Measurements from ENCODE around the gene AUTS2.

AUTS2 gene

DNA sequence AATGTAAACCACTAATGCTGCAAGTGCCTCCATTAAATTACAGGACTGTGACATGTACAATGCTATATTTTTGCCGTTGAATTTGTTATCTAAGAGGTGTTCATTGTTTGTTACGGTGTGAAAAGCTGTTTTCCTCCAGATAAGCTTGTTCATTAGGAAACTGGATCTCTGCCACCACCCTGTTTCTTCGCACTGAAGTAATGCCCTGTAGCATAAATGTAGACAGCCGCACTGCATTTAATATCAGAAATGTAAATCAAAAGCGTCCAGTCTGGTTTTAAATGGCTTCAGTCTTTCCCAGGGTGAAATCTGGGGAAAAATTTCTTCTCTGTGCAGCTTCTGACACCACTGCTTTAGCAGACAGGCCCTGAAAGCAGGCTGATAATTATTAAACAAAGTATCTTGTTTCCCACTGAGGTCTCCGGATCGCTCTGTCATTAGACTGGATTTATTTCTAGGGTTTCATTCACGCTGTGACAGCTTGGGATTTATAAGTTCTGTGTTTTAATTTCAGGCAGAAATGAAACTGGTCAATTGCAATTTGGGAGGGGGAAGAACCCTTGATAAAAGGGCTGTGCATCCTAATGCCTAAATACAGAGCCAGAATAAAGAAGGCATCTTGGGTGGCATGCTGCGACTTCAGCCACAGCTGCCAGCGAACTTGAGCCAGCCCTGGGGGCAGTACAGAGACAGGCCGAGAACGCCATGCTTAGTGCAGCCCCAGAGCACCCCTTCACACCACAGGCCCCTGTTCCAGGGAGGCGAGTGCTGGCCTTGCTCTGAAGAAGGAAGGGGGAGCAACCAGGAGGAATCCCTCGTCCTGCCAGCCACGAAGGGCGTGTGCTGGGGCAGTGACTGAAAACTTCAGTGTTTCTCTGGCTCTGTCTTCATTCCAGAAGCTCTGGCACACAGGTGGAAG lies 985.9 kb downstream of the AUTS2 start:
- no peak overlapping the region for H3K4me3 ChIP-seq (ENCODE audit: low read length)
- TF ChIP-seq, protein P1, sequence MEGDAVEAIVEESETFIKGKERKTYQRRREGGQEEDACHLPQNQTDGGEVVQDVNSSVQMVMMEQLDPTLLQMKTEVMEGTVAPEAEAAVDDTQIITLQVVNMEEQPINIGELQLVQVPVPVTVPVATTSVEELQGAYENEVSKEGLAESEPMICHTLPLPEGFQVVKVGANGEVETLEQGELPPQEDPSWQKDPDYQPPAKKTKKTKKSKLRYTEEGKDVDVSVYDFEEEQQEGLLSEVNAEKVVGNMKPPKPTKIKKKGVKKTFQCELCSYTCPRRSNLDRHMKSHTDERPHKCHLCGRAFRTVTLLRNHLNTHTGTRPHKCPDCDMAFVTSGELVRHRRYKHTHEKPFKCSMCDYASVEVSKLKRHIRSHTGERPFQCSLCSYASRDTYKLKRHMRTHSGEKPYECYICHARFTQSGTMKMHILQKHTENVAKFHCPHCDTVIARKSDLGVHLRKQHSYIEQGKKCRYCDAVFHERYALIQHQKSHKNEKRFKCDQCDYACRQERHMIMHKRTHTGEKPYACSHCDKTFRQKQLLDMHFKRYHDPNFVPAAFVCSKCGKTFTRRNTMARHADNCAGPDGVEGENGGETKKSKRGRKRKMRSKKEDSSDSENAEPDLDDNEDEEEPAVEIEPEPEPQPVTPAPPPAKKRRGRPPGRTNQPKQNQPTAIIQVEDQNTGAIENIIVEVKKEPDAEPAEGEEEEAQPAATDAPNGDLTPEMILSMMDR (conservative IDR thresholded peaks at IDR 0.05; ENCODE audit: low read length), result no peak
- DNase-seq (ENCODE audit: low read depth), result no peak

DNA sequence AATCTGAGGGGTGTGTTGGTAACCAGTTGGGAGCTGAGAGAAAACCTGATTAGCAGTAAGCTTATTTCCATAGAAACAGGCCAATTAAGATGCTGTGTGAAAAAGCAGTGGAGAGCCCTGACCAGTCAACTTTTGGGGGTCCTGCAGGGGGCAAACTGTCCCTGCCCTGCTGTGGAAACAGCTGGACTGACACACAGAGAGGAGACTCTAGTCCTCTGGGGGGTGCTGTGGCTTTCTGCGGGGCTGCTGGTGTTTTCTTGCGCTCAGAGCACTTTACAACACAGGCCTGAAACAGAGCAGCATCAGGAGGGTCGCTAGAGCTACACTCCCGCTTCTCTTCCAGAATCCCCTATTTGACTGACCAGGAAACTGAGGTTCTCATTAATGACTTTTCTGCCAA lies 986.8 kb downstream of the AUTS2 start:
- no peak overlapping the region for H3K4me3 ChIP-seq (ENCODE audit: low read length)
- DNase-seq (ENCODE audit: low read depth), result no peak
- TF ChIP-seq, protein P1 (conservative IDR thresholded peaks at IDR 0.05; ENCODE audit: low read length), result no peak

DNA sequence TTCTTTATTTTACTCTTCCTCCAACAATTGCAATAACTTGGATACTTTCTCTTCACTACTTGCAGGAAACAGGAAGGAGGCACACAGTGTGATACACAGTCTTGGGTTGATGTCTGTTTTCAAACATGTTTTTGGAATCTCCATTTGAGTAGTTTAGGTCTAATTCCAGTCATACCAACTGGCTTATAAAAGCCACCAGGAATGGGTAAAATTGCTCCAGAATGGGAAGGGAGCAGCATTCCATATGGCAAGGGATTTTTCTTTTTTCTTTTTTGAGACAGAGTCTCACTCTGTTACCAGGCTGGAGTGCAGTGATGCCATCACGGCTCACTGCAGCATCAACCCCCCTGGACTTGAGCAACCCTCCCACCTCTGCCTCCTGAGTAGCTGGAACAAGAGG lies 988.5 kb downstream of the AUTS2 start:
- H3K4me3 ChIP-seq (ENCODE audit: low read length), result no peak overlapping the region
- TF ChIP-seq, protein P1 (conservative IDR thresholded peaks at IDR 0.05; ENCODE audit: low read length), result no peak
- peak; percentile 88 for DNase-seq (ENCODE audit: low read depth)

DNA sequence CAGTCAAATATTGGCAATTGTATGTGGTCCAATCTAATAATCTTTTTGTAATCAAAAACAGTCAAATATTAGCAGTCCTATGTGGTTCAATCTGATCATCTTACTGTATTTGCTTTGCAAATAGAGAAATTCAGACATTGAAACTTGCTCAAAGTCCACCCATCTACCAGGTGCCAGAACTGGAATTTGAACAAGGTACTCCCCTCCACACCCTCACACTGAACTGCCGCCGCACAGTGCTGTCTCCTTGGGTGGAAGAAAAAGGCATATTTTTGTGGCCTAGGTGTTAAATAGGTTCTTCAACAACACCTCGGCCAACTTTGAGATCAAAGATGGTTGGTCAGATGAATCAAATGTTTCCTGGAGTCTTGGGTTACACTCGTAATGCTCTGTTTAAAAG lies 989.5 kb downstream of the AUTS2 start:
- no peak overlapping the region for H3K4me3 ChIP-seq (ENCODE audit: low read length)
- no peak for DNase-seq (ENCODE audit: low read depth)
- TF ChIP-seq, protein P1 (conservative IDR thresholded peaks at IDR 0.05; ENCODE audit: low read length), result no peak

DNA sequence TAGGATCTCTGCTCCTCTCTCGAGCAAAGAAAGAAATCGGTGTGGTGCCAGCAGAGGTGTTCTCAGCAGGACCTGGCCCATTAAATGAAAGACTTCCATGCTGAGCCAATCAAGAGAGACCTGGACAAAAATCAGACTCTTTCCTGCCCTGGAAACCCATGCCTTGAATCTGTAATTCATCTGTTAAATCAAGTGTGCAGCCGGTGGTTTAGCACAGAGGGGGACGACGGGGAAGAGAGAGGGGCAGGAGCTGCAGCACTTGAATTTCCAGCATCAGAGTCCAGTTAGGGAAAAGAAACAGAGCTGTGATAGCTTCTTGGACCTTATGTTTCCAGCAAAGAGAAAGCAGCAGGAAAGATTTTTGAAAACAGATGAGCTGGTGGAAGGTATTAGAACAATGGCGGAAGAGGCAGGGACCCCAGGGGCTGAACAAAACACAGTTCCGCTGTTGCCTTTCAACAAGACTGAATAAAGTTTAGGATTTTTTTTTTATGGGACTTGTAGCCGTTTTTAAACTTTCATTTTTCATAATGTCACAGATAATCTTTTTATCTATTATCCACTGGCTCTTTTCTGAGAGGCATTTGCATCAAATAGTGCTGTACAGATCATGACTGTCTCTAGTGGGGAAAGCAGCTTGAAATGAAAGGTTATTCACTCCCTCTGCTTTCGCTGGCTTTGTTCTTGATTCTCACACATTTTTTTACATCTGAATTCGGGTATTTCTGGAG lies 990.1 kb downstream of the AUTS2 start:
- TF ChIP-seq, protein P1 (conservative IDR thresholded peaks at IDR 0.05; ENCODE audit: low read length), result 0 out of 2 replicates have a peak, but pooled peaks have one; percentile 3
- no peak for DNase-seq (ENCODE audit: low read depth)

DNA sequence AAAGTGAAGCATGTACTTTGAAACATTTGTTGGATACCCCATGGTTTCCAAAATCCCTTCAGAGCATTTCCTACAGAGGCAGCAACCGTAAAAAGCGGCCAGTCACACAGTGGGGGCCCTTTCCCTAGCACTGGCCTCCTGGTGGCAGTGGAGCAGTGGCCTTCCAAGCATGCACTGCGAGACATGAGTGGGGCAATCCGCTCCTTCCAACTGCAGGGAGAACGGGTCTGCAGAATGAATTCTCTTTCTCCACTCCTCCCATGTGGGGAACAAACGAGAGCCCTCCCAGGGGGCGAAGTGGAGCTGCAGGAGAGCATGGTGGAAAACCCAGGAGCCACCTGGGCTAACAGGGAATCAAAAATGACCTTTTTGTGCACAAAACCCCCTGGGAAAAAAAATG lies 990.7 kb downstream of the AUTS2 start:
- TF ChIP-seq, protein P1 (conservative IDR thresholded peaks at IDR 0.05; ENCODE audit: low read length), result no peak
- no peak for DNase-seq (ENCODE audit: low read depth)

More for the DNA sequence above, 990.1 kb downstream of the AUTS2 start:
- no peak overlapping the region for H3K4me3 ChIP-seq (ENCODE audit: low read length)

More for the DNA sequence above, 990.7 kb downstream of the AUTS2 start:
- H3K4me3 ChIP-seq (ENCODE audit: low read length), result no peak overlapping the region

All from AG10803 (cell line).